GM19035 (cell line): ENCODE results near the gene RUNX2.
"Not testable (repeated sequence)": the region's sequence is repeated elsewhere in the genome, so short reads cannot be mapped to it uniquely, and the experiment has no call there.

ENCODE experiments used
- ATAC-seq: cut with Tn5 transposase; IDR thresholded peaks from one replicate; pipeline ENCODE4 v1.9.1; 2021; ENCODE audit not compliant: unreplicated experiment

Gene RUNX2

DNA sequence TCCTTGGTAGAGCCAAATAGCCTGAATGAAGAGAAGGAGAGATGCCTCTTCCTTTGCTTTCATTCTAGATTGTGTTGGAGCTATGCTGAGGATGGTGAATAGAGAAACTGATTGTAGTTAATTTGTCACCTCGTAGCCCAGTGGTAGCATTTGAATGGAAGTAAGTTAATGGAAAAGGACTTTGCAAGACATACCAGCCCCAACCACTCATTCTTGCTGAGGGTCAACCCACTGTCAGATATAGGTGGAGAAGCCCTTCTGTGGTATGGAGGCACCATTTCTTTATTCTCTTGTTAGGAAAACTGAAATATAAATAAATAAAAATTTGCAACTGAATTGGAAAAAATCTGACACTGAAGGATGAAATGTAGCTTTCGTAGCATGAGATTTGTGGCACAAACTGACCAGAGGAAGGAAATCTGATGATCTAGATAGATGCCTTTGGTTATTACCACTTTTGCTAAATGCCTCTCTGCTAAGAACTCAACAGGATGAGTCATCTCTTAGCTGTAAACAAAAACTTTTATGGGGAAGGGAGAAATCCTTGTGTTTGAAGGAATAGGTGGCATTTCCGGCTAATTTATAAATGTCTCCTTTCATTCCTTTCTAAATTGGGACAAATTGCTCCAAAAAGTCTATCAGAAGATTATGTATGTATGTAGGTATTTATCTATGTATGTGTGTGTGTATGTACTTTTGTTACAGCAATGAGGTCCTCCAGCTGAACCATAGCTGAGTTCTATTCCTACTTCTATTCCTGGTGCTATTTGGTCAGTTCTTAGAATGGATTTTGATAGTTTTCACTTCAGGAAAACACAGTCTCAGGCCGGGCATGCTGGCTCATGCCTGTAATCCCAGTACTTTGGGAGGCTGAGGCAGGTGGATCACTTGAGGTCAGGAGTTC is 126.1 kb downstream of the RUNX2 start:
- no peak for ATAC-seq

DNA sequence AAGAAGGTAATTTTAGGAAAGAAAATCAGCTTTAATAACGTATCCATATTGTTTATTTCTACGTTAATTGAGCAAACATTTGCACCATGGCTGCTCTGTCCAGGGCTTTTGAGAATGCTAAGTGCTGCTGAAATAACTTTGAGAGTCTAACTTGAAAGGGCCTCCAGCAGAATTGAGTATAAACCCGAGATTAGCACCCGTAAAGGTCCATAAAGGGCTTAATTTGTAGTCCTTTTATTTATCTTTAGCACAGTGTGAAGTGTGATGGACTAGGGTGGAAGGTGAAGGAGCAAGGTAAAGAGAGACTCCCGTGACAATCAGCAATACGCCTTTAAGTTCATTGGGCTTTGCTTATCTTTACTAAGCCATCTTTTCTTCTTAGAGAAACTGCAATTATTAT is 127.3 kb downstream of the RUNX2 start:
- no peak for ATAC-seq

DNA sequence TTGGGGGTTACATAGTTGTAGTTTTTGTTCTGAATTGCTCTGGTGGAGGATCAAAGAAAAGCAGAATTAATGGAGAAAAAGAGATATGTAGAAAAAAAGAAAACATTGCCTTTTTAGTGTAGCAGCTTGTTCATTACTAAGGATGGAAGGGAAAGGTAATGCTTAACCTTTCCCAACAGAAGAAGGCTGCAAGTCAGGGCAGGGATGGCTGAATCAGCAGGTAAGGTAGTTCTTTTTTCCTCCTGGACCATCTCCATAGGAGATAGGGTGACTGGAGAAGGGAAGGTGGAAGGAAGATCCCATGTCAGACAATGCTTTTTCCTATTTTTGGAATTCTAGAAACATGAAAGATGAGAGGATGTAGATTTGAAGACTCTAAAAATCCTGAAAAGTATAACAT is 129.0 kb downstream of the RUNX2 start:
- no peak for ATAC-seq

DNA sequence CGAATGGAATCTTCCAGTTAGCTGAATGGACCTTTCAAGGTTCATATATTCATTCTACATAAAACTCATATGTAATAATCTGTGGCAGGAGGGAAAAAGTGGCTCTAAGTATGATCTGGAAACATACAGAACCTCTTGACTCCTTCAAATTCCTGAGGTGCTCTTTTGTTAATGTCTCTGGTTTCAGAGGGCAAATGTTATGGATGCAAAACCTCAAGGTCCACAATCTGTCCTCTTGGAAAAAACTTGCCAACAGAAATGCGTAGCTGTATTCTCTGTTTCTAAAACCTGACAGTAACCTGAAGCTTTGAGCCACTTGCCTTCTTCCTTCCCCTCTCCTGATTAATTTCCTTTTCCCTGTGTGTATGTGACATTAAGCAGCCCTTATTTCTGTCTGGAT is 130.5 kb downstream of the RUNX2 start:
- no peak for ATAC-seq

DNA sequence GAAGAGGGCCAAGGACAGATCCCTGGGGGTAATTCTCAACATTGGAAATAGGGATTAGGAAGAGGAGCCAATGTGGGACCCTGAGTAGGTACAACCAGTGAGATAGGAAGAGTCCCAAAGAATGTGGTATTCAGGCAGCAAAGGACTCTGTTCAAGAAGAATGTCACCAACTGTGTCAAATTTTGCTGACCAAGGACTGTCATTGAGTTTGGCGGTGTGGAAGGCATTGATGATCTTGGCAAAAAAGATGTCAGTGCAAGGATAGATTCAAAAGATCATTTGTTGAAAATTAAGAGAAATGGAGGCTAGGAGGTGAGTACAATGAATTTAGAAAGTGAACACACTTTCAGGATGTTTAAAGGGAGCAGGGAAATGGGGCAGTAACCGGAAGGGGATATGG is 132.0 kb downstream of the RUNX2 start:
- ATAC-seq, result no peak

DNA sequence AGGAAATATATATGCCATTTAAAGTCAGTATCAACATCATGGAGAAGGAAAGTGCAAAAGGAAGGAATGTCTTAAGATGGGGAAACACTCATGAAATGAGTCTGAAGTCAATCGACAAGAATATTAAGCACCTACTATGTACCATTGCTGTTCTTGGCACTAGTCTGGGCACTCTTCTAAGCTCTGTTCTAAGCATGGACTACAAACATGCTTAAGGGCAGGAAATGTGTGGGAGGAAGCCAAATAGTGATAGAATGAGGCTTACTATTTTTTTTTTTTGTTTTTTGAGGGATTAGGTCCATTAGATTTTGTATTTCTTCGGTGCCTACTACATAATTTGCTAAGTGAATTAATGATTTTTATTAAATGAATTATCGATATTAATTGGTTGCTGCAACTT is 133.4 kb downstream of the RUNX2 start:
- ATAC-seq, result no peak

DNA sequence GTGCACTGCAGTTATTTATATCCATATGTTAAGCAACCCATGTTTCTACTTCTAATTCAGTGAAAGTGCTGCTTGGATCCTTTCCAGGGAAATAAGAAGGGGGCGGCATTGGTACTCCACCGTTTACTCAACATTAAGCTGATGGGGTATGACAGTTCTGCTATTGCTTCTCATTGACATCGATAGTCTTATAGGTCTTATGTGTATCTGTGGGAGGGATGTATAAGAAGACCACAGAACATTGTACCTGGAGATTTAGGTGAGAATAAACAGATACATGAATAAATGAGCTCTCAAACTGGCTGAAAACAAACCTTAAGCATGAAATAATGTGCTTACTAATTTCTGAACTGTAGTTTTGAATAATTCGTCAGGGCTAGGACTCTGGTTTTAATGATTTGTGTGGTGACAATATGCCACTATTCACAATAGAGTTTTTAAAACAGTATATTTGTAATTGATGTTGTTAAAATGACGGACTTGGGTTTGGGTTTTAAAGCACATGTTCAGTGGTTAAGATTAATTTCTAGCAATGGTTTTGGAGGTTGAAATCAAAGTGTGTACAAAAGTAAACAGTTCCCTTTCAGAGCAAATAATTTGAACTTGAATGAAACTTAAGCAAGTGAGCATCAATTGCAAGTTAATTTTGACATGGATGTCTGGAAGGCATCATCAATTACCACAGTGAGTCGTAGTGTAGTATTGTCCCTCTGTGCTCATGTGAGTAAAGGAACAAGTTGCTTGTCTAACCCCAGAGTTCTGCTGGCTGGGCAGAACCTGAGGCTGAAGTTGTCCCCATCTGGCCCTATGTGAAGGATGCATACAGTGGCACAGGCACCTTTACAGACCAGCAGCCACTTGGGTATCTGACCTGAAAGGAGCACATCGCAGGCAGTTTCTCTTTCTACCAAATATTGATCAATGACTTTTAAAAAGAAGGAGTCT is 134.3 kb downstream of the RUNX2 start:
- ATAC-seq, result no peak

DNA sequence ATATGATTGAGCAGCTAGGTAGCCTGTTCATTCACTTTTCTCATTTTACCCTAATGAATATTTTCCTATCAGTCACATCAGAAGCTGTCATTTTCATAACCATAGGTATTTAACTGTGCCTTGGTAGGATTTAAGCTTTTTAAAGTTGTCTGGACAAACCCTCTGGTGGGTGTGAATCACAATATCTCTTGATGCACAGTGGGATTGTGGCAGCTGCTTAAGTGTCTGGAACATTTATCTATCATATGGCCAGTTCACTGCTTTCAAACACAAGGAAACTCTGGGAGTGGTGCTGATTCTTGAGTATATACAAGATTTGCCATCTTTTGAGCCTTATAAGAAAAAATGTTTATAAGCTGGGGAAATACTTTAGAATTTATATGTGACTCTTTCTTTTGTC is 136.6 kb downstream of the RUNX2 start:
- no peak for ATAC-seq

DNA sequence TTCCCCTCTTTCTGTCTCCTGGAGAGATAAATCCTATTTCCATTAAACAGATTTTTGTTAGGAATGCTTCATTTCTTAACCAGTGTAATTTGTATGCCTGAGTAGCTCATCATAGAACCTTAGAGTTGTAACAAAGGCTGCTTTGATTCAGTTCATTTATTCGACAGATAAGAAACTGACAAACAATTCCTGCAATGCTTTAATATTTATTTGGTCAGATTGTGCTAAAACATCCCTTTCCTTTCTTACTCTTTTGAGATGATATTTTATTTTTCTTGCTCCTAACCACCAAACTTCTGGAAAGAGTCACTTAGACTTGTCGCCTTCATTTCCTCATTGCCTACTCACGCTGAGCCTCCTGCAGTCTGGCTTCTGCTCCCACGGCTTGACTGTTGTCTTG is 138.6 kb downstream of the RUNX2 start:
- no peak for ATAC-seq

DNA sequence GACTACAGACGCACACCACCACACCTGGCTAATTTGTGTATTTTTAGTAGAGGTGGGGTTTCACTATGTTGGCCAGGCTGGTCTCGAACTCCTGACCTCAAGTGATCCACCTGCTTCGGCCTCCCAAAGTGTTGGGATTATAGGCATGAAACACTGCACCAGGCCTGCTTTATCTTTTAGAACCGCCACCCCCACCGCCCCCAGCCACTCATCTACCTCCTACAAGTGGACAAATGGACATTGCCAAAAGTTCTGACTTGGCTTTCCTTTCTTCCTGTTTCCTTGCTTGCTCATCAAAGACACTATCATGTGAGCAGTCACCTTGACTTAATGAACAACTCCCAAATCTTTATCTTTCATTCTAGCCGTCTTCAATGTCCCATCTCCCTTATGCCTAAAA is 139.3 kb downstream of the RUNX2 start:
- ATAC-seq, result not testable (repeated sequence)

DNA sequence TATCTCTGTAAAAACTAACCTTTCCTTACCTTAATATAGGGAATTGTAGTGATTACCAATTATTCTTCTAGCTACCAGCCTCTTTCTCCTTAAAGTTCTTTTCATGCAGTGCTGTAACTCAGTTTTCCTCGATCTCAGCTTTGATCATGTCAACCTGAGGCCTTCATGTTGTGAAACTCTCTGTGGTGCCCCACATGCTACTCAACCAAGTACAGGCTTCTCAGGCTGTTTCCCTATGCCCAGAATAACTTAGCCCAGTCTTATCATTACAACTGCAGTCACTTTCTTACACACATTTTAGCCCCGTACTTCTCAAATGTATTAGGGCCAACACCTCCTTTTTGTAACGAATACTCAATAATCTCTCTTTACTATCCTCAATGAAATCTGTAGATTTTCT is 139.7 kb downstream of the RUNX2 start:
- no peak for ATAC-seq

DNA sequence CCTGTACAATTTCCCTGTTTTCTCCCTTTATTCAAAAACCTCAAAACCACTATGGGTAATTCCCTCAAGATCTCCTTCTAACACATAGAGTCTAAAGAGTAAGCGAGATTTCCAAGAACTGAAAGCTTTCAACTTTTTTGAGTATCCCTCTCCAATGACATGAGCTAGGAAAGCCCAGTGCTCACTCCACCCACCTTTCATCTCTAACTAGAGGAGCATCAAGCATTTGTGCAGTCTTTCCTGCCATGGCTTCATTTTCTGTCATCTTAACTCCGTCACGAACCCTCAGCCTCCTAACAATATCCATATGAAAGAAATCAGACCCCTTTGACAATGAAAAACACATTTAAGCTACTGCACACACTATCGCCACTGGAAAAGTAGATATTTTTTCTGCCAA is 141.5 kb downstream of the RUNX2 start:
- no peak for ATAC-seq

DNA sequence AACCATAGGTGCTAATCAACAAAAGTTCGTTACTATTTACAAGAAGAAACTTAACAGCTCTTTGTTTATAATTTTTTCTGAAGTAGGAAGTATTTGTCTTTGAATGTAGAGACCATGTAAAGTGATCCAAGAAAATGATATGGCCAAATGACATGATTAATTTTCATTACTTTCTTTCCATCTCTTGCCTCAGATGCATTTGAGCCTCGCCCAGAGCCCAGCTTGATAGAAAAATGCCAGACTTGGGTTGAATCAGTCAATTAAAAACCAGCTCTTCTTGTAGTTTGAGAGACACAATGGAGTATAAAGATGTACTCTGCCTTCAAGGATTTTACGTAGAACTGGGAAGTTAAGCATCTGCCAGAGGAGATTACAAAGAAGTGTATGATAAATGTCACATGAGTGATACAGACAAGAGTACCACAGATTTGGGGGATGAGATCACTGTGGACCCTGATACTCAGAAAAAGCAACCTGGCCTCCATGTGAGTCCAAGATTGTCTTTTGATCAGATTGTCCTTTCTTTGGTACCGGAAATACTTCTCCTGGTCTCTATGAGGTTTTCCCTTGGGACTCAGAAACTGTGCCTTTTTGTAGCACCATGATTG is 142.1 kb downstream of the RUNX2 start:
- ATAC-seq, result no peak

DNA sequence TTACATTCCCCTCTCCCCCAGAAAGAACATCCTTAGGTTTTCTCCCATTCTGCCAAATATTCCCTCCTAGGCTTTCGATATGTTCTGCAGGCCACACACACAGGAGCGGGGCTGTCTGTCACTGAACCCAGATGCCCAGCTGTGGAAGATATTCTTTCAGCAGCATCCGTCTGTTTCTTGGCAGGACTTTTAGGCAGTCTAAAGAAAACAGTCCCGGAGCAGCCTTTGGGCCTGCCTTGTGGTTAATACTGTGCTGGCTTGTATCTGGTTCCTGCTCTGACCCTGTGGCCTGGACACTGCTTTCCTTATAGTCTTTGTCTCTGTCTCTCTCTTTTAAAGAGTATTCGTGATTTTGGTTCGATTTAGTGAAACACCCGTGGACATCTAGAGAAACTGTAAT is 144.3 kb downstream of the RUNX2 start:
- no peak for ATAC-seq

DNA sequence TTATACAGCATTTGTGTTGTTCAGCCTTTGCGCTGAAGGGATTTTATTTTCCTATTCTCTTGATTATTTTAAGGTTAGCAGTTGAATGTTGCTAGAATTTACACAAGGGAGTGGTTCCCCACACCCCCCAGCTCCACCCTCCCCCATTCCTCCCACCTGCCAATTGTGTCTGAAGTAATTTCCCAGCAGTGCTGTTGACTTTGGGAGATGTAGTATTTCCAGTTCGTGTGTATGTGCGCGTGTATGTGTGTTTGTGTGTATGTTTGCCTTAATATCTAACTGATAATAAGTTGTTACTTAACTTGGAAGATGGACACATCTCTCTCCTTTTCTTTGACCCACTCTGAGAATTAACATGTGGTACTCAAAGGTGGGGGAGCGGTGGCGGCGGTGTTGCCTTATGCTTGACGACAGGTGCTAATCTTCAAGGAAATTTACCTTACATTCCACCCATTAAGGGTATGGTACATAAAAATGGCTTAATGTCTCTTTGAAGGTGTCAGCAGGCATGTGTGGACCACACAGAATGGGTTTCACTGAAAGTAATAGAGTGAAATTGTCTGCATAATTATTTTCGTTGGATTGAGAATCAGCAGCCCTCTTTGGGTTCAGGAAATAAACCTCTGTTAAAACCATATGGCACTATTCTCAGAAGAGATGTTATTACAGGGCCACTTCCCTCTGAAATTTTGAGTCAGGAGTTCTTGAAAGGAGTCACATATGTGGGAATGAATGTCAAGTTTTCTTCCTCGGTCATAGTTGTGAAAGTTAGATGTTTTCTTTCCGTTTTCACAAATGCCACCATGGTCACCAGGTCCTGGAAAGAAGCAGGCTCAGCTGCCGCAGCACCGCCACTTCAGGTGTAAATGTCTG is 145.2 kb downstream of the RUNX2 start:
- ATAC-seq, result no peak

DNA sequence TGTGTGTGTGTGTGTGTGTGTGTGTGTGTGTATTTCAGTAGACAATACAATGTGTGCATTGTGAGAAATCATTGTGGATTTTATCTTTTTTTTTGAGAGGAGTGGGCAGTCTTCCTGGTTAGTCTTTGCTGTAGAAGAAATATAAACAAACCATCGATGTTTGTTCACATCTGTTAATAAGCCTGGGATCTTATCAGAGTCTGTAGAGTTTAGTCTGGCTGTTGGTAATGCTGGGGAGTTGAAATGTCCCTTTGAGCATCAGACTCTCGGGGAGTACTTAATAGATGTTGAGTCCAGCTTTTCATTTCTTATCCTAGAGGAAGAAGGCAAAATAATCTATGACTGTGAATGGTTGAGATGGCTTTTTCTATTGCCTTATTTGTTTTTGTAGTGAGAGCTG is 146.2 kb downstream of the RUNX2 start:
- ATAC-seq, result no peak

DNA sequence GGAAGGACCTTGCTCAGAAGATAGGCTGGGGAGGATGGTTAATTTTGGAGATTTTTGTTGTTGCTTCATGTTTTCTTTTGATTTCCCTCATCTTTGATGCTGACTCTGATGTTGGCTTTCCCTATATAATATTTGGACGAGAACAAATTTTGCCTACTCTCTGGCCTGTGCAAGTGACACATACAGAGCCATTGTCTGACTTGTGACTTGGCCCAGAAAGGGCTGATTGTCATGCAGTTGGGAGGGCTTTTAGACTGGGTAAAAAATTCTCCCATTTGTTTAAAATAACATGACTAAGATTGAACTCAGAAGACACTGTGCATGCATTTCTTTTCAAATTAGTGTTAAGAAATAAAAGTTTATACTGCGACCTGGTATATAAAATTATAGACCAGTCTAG is 148.2 kb downstream of the RUNX2 start:
- no peak for ATAC-seq

DNA sequence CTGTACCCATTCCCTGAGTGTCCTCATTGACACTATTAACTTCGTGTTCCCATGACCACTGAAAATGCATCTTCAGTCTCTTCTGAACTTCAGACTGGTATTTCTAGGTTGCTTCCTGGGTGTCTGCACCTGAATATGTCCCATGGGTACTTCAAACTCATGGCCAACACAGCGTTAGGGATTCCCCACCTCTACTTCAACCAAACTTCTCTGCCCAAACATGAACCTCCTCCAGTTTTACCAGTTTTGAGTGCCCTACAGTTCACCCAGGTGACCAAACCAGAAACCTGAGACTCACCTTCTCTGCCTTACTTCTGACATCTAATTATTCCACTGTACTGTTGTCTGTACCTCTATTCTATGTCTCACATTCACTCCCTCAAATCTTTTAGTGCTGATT is 149.1 kb downstream of the RUNX2 start:
- no peak for ATAC-seq

DNA sequence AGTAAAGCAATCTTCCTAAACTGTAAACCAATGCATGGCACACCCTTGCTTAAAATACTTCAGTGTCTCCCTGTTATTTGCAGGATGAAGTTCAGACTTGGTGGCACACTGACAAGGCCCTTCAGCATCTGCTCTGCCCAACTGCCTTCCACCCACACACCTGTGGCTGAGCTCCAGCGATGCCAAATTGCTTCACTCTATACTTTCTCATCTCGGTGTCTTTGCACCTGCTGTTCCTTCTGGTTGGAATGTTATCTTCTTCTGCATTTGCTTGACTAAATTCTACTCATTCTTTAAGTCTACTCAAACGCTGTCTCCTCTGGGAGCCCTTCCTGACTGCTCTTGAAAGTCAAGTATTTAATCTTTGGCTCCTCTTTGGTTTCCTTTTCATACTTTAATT is 149.7 kb downstream of the RUNX2 start:
- ATAC-seq, result no peak

DNA sequence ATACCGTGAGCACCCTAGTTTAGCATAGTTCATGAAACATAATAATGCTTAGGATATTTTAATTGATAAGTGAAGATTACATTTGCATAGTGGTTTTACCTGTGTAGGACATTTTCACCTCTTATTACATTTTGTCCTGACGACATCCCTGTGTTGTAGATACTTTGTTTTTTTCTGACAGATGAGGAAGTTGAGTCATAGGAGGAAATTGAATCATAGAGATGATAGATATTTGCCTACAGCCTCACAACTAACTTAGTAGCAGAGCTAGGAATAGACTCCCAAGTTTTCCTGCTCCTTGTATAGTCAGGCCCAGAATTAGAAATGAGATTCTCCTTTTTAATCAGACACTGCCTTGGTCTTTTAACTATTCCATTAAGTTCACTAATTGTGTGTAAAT is 150.1 kb downstream of the RUNX2 start:
- ATAC-seq, result no peak
